IPS-NIHi7 (cell line): ENCODE results near the gene ETV3.

Source experiments
- DNase-seq: peaks from one replicate; pipeline ENCODE4 v3.0.0; 2012; ENCODE audit warnings: mixed read lengths; ENCODE audit errors: extremely low spot score

Gene ETV3

GRCh38 chr1:157161901-157162300 lies 23.7 kb upstream of the ETV3 start:
- no peak for DNase-seq

- no peak for DNase-seq
Observed at GRCh38 chr1:157158967-157159366, 20.8 kb upstream of the ETV3 start.

DNA sequence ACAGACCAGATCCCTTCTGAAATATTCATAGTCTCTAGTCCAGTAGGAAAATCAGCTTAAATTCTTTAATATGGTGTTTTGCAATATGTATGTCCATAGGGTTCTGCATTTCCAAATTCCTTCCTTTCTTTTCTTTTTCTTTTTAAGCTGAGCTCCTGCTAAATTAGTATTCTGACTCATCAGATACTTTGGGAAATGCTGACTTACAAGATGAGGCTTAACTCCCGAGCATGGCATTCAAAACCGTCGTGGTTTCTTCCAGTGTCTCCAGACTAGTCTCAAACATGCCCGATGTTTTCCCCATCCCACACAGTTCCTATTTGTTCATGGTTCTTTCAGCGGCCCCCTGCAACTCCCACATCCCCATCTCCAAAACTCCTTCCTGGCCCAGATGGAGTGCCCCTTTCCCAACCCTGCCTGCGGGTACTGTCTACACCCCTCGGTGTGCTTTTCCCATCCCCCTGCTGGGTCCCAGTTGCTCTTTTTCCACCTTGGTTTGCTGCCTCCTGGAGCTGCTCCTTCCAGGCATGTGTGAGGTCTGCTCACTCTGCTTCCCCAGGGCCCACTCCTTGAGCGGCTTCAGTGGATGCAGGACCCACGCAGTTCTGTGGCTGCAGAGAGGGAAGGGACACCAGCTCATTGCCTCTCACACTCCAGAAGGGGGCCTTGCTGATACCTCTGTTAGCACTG lies 19.5 kb upstream of the ETV3 start:
- no peak for DNase-seq

DNA sequence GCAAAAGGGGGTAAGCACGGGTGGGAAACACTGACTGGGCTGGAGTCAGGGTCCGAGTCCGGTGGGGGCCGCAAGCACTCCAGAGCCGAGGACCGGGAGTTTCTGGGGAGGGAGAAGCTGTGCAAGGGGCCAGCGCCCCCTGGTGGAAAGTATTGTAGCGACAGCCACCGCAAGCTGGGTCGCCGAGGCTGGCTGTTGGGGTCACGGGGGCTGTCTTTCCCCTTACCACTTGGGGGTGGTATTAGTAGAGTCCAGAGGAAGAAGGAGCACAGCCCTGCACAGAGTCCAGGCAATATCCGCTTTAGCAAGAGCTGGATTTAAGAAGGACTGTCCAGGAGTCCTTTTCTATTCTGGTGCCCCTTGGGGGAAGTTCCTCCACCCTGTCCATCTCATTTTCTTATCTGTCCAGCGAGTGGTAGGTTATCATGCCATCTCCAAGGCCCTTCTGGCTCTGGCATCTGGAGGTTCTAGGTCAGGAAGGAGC lies 17.9 kb upstream of the ETV3 start:
- peak; percentile 80 for DNase-seq

DNA sequence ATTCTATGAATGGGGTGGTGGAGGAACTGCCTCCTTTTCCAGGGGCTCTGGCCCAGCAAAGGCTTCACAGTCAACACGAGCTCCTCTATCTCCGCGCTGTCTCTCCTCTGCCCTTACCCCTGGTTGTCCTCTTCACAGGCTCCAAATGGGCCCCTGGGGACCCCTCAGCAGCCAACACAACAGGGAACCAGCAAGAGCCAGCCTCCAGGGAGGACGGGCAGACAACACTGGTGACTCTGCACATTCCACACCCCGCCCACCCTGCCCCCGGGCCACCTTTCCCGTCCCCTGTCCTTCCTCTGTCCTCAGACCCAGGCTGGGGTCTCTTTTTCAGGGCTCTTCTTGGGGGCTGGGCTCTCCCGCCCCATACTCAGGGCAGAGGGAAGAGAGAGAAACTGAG lies 17.5 kb upstream of the ETV3 start:
- DNase-seq = peak; percentile 58

DNA sequence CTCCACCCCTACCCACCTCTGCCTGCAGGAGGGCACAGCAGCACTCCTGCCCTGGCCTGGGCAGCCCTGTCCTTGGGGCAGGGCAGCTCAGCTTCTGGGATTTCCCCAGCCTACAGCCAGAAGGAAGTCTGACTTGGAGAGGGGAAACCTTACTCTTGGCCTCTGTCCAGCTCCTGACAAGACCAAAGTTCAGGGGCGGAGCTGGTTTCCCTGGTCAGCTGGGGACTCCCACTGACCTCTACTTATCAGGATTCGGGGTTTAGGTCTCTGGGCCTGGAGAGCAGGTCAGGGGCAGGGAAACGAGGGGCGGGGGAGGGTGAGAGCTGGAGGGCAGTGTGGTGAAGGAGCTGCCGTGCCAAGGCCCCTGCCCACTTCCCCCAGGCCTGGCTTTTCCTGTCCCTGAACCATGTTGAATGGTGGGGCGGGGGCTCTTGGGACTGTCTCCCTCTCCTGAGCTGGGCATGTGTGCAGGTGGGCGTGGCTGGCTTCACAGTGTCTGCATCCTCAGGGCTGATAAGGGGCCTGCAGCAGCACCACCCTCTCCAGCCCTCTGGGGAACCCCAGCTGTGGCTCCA lies 16.8 kb upstream of the ETV3 start:
- peak; percentile 31 for DNase-seq

DNA sequence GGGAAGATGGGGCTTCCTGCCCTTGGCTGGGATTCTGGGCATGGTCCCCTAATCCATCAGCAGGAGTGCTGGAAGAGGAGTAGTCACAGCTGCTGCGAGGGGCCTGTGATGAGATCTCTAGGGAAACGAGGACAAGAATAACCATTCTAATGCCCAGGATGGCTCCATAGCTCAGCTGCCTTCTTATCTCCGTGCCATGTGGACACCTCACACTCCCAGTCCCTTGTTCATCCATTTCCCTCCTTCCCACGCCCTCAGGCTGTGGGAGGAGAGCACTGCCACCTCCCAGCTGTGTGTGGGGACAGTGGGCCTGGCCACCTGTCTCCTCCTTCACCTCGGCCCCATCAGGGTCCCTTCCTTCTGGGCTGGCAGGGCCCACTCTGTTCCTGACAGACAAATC lies 16.1 kb upstream of the ETV3 start:
- DNase-seq = no peak

GRCh38 chr1:157153746-157154145 lies 15.6 kb upstream of the ETV3 start:
- no peak for DNase-seq

- DNase-seq = no peak
Observed at GRCh38 chr1:157152510-157152909, 14.3 kb upstream of the ETV3 start.

GRCh38 chr1:157151506-157151905 lies 13.3 kb upstream of the ETV3 start:
- no peak for DNase-seq

DNA sequence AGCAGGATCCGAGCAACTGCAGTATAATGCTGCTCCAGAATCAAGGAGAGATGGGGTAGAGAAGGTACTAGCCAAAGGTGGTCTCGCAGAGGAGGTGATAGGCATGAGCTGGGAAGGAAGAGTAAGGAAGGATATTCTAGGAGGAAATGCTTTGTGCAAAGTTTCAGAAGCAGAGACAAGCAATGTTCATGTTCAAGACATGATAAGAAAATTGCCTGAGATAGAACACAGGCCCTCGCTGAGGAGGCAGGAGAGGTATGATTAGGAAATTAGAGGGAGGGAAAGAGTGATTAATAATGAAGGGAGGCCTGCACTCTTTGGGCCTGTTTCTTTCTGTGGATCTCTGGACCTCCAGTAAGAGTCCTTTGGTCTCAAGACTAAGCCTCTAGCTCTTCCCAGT lies 12.9 kb upstream of the ETV3 start:
- DNase-seq = no peak

GRCh38 chr1:157150631-157151030 lies 12.4 kb upstream of the ETV3 start:
- DNase-seq = no peak

DNA sequence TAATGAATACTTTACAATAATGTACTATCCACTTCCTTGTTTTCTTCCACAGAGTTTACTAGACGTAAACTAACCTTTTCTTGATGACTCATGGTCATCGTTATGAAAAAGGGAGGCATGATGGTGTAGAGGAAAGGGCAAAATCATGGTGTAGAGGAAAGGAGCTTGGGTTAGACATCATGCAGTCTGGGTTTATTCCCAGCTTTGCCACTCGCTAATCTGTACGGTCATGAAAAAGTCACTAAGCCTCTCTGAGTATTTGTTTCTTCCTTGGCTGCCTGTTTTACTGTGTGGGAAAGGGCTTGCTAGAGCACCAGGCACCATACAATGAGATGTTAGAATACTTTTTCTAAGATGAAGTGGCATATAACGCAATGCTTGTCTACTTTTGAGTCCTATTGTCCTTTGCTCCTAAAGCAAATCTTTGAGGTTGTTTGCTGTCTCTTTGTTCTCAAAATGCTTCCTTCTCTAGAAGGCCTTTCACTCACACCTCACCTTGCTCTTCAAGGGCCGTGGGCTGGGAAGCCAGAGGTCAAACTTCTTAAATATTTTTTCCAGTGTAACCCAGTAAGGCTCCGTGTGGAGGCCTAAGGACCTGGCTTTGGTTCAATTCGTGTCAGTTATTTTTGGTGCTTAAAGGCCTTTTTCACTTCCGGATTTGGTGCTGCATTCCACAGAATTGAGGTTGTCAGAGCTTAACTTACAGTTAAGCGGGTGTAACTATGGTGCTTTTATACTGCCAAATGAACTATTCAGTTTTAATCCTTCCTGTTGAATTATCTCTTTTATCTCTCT lies 9.9 kb upstream of the ETV3 start:
- DNase-seq = no peak

GRCh38 chr1:157147037-157147436 lies 8.8 kb upstream of the ETV3 start:
- no peak for DNase-seq

DNA sequence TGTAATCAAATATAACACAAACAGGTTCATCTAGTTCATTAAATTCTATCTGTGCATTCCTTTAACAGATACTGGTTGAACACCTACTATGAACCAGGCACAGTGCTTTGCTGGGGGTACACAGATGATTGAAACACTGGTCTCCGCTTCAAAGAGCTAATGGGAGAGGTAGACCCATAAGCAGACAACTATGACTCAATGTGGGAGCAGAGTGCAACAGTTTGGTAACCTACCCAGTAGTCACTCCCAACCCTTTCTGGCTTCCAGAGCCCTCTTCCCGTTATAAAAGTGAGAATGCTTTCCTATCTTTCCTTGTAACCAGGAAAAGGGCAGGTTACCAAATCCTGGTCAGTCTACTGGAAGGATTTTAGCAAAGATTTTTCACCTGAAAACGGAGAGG lies 8.0 kb upstream of the ETV3 start:
- DNase-seq = no peak

GRCh38 chr1:157145076-157145475 lies 6.9 kb upstream of the ETV3 start:
- DNase-seq = no peak

DNA sequence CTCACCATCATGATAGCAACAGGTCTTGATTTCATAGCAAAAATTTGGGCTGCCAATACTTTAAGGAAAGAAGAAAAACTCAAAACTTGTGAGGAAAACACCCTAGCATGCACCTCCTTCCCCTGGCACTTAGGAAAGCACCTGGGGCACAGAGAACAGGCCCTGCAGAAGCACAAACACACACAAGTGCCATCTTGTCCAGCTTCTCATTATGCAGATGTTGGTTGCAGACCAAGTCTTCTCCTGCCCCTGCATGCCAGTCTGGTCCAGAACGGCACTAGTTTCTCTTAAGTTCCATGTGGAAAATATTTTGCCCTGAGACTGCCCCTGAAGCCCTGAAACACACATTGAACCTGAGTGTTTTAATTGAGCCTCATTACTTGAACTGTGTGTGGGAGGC lies 6.3 kb upstream of the ETV3 start:
- DNase-seq = no peak

GRCh38 chr1:157142765-157143423 lies 4.7 kb upstream of the ETV3 start:
- DNase-seq = no peak

- DNase-seq = no peak
Observed at GRCh38 chr1:157142201-157142600, 4.0 kb upstream of the ETV3 start.

DNA sequence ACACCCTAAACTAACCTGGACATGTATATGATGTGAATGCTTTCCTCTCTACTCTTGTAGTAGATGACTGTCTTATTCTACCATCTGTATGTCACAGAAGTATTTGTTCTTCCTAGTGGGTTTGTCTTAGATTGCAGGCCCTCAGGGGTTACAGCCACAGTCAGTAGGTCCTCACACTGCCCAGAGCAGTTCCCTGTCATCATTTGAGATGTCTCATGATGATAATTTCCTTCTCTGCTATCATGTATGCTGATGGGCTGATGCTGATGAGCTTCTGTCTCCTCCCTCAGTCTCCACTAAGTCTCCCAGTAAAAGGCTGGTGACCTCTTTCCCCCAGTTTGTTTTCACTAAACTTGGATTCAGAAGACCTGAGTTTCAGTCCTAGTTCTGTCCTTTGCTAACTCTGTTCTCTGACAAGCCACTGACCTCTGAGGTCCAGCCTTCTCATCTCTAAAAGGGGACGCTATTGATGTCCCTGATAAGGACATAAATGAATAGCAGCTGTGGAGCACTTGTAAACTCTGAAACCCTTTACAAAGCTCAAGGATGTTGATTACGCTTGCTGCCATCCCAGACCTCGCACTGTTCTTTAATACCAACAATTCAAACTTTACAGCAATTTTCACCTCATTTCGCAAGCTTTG lies 3.1 kb upstream of the ETV3 start:
- no peak for DNase-seq

GRCh38 chr1:157140063-157140588 lies 1.9 kb upstream of the ETV3 start:
- no peak for DNase-seq
